GM19463 (cell line): Measurements from ENCODE around the gene INTS11.

Source experiments
- ATAC-seq: cut with Tn5 transposase; IDR thresholded peaks from one replicate; pipeline ENCODE4 v1.9.1; 2021; ENCODE audit warnings: mild to moderate bottlenecking, moderate library complexity; ENCODE audit not compliant: unreplicated experiment

Gene INTS11

DNA sequence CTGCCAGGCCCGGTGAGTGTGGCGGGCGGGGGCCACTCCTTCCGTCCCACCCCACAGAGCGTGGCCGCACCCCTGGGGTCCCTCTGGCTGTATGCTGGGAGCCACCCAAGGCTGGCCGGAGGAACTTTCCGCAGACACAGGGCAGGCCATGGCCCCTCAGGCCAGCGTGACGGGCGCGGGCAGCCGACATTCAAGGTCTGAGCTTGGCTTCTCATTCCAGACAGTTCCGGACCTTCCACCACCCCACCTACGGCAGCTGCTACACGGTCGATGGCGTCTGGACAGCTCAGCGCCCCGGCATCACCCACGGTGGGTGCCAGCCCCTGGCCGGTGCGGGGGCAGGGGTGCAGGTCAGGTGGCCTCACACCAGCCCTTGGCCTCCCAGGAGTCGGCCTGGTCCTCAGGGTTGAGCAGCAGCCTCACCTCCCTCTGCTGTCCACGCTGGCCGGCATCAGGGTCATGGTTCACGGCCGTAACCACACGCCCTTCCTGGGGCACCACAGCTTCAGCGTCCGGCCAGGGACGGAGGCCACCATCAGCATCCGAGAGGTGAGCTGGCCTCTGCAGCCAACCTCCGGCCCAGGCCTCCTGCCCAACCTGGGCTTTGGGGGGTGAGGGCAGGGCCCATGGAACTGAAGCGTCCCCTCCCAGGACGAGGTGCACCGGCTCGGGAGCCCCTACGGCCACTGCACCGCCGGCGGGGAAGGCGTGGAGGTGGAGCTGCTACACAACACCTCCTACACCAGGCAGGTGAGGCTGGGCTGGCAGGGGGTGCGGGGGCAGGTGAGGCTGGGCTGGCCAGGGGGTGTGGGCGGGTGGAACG lies 37.0 kb downstream of the INTS11 start:
- no peak for ATAC-seq

DNA sequence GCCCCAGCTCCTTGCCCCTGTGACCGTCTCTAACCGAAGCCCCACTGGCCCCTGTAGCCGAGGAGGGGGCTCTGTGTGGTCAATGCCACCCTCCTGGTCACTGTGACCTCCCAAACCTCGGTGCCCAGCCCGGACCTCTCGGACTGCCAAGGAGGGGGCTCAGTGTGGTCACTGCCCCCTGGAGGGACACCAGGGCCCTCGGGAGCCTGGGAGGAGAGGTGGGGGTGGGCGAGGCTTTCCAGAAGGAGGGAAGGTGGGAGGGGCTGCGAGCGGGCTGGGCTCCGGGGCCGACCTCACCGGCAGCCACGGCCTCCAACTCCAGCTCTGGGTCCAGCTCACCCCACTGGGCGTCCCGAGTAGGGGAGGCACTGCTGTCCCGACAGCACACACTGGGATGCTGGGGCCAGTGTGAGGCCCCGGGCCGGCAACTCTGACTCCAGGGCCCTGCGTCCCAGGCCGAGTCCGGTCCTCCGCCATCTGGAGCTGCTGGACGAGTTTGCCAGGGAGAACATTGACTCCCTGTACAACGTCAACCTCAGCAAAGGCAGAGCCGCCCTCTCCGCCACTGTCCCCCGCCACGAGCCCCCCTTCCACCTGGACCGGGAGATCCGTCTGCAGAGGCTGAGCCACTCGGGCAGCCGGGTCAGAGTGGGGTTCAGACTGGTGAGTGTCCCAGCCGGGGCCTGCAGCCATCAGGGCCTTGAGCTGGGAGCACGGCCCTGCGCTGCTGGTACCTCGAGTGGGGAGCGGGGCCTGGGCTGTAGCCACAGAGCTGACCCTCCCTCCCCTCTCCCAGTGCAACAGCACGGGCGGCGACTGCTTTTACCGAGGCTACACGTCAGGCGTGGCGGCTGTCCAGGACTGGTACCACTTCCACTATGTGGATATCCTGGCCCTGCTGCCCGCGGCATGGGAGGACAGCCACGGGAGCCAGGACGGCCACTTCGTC lies 37.9 kb downstream of the INTS11 start:
- no peak for ATAC-seq

DNA sequence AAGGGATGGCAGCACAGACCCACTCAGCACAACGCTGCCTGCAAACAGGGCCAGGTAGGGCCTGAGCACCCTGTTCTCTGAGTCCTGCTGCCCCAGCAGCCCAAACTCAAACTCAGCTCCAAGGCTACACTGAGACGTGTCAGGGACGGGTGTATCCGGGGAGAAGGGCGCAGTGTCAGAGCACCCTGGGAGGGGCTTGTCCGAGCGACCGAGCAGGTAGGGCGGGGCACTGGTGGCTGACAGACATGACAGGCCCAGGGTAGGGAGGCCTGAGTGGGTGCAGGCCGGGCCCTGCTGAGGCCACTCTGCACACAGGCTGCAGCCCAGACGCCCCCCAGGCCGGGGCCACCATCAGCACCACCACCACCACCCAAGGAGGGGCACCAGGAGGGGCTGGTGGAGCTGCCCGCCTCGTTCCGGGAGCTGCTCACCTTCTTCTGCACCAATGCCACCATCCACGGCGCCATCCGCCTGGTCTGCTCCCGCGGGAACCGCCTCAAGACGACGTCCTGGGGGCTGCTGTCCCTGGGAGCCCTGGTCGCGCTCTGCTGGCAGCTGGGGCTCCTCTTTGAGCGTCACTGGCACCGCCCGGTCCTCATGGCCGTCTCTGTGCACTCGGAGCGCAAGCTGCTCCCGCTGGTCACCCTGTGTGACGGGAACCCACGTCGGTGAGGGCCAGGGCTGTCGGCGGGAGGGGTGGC lies 38.7 kb downstream of the INTS11 start:
- ATAC-seq: no peak

DNA sequence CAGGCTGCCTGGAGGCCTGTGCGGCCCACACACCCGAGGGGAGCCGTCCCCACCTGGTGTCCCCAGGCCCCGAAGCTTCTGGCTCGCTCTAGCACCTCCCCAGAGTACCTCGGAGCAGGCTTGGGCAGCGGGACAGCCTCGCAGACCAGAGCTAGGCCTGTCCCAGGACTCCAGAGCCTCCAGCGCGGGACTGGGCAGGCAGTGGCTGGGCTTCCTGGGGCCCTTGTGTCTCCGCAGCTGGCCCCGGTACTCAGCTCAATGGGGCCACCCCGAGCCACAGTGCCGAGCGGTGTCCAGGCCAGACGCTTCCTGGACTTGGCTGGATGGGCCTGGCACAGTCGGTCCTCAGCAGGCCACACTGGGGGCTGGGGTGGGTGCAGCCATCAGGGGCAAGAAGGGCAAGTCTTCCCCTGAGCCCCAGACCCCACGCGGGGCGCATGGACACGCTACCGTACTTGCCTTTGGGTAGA lies 39.3 kb downstream of the INTS11 start:
- ATAC-seq: no peak

DNA sequence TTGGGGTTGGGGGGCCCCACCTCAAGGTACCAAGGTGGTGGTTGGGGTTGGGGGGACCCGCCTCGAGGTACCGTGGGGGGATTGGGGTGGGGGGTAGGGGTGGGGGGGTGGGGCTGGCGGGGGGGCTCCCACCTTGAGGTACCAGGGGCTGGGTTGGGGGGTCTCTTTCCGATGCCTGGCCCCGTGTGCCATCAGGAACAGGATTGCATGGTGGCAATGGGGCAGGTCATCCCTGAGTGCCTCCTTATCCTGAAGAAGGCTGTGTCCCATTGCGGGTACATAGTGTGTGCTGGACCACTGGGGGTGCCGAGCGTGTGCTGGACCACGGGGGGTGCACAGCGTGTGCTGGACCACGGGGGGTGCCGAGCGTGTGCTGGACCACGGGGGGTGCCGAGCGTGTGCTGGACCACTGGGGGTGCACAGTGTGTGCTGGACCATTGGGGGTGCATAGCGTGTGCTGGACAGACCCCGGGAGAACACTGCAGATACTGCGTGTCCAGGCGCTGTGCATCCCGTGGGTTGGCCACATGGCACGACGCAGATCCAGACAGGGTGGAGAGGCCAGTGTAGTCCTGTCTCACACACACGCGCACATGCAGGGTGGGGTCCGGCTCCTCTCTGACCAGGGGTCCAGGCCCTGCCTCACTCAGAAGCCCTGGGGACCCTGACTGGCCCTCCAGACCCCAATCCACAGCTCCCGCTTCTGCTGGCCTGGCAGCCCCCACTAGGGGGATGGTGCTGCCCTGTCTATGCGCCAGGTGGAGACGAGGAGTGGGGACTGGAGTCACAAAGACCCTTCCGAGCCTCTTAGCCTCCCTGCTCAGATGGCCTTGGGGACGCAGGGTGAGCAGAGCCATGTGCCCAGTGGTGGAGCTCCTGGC lies 40.0 kb downstream of the INTS11 start:
- no peak for ATAC-seq

DNA sequence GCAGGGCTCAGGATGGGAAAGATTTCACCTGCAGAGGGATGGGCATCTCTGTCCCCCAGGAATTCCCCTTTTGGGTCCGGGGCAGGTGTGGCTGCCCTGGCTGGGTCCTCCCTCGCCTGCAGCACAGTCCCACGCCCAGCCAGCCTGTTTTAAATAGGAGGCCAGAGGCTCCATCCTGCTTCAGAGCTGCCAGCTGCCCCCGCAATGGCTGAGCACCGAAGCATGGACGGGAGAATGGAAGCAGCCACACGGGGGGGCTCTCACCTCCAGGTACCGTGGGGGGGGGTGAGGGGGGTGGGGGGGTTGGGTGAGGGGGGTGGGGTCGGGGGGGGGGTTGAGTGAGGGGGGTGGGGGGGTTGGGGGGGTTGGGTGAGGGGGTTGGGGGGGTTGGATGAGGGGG lies 40.6 kb downstream of the INTS11 start:
- no peak for ATAC-seq

DNA sequence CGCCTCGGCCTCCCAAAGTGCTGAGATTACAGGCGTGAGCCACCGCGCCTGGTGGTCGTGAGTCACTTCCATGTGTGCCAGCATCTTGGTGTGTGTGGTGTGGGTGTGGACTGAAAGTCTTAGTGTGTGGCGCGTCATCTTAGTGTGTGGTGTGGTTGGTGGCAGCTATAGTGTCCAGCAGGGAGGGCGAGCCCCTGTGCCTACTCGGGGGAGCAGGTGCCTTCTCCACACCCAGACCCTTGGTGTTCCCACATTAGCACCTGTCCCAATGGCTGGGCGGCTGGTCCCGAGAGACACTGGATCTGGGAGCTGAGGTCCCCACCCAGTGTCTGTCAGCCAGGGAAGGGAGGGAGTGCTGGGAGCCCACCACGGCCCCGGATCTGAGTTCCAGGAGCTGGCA lies 41.5 kb downstream of the INTS11 start:
- ATAC-seq: no peak

DNA sequence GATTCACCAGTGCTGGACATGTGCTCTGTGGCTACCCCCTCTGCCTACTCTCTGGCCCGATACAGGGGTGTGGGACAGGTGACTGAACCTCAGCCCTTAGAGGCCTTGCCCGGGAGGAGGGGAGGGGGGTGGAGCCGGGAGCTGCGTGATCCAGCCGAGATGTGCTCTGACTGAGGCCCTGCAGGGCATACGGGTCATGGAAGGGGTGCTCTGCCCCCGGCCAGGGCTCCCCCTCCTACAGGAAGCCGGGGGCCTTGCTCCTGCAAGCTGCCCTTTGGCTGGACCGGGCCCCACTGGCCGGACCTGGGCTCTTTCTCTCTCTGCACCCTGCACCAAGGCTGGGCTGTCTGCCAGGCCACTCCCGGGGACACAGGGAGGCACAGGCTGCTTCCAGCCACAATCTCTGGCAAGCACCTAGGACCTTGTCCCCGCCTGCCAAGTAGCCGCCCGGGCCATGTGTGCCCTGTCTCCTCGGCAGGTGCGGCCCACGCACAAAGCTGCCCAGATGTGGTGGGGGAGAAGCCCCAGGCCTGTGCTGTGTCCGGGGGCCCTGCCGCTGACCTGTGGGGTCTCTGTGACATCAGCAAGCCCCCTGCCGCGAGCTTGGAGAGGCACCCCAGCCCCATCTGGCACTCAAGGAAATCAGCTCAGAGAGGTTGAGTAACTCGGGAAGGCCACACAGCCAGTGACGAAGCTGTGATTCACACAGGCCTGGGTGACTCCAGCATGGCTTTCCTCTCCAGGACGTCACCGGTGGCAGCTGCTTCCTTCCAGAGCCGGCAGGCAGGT lies 42.7 kb downstream of the INTS11 start:
- ATAC-seq: no peak

DNA sequence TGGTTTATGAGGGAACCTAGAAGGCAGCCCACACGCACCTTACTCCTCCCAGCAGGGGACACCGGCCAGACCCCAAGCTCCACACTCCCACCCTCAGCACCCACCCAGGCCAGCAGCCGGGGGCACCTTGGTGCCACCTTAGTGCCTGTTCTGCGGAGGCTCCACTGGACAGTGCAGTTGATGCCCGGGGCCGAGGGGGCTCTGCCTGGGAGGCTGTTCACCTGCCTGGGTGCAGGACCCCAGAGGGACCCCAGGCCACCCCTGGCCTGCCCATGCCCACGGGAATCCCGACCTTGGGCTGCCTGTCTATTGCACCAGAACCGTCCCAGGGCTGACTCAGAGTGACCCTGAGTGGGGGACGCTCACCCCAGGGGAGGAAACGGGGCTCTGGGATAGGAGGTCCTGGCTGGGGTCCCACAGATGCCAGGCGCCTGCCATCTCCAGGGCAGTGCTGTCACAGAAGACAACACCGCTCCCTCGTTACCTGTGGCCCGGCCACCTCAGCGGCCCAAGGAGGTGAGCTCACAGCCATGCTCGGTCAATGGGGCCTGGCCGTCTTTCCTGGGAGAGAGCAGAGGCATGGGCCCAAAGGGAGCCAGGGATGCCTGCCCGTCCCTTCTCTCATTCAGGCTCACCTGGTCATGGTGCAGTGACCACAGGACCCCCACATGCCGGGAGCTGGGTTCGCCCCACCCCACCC lies 43.5 kb downstream of the INTS11 start:
- no peak for ATAC-seq

DNA sequence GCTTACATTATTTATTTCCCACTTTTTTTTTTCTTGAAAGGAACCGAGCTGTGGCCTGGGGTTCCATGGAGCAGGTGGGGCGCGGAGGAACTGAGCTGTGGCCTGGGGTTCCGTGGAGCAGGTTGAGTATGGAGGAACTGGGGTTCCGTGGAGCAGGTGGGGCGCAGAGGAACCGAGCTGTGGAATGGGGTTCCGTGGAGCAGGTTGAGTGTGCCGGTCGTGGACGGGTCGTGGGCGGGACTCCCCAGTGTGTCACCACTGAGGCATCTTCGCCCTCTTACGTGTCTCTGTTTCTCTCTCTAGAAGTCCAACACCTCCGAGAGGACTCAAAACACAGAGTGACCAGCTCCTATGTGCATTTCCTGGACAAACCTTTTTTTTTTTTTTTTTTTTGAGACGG lies 45.4 kb downstream of the INTS11 start:
- no peak for ATAC-seq

DNA sequence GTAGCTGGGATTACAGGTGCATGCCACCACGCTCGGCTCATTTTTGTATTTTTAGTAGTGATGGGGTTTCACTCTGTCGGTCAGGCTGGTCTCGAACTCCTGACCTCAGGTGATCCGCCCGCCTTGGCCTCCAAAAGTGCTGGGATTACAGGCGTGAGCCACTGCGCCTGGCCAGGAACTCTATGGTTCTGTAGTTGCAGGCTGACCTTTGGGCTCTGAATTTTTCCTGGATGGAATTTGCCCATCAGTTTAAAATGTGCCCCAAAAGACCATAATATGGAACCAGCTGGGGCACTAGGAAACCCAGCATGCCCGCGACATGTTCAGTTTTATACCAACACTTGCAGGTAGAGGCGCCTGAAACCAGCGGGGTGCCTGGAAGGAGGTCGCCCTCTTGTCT lies 45.8 kb downstream of the INTS11 start:
- no peak for ATAC-seq

DNA sequence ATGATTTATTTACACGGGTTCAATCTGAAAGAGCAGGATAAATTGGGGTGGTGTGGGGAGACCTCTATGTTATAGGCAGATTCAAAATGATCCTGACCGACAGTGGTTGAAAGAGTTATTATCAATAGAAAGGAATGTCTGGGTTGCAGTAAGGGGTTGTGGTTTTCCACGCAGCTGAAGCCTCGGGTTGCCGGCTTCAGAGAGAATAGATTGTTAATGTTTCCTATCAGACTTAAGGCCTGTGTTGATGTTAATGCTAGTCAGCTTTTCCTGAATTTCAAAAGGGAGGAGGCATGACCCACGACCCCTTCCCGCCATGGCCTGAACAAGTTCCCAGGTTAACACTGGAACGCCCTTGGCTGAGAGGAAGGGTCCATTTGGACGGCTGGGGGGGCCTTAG lies 48.6 kb downstream of the INTS11 start:
- no peak for ATAC-seq

DNA sequence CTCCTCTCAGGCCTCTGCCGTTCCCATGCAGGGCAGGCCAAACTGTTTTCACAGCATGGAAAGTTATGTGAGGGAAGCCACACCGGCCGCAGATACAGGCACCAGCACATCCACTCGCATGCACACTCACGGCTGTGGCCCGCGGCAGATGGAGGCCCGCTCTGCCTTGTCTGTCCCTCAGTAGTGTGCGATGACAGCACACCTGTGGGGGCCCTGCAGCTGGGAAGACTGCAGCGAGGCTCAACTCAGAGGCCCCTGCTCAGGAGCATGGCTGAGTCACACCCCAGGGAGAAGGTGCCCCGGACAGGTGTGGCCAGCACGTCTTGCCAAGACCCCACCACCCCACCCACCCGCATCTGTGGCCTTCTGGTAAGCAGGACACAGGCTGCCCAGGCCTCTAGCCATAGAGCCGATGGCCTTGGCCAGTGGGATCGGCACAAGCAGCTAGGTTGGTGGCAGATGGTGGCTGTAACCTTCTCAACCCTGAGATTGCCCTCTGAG lies 49.5 kb downstream of the INTS11 start:
- ATAC-seq: no peak

DNA sequence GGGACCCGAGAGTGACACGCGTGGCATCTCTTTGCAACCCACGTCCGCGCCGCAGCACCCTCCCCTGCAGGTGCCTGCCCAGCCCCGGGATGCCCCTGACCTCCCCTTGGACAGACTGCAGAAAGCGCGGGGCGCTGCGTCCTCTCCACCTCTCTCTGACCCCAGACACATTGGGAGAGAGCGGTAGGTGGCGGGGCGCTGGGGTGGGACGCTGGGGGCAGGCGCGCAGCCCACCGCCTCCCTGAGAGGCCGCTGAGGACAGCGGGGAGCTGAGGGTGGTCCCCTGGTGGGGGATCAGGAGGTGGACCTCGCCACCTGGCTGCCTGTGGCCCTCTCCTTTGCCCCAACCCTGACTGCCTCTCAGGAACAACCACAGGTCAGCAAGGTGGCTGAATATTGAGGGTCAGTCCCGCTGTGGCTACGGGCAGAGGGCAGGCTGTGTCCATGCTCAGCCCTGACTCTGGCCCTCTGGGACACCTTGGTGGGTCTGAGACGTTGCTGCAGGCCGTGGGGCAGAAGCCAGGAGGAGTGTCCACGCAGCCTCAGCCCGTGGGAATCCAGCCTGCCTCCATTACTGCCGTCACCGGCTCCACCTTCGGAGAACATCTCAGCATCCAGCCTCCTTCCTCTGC lies 50.0 kb downstream of the INTS11 start:
- ATAC-seq: no peak

DNA sequence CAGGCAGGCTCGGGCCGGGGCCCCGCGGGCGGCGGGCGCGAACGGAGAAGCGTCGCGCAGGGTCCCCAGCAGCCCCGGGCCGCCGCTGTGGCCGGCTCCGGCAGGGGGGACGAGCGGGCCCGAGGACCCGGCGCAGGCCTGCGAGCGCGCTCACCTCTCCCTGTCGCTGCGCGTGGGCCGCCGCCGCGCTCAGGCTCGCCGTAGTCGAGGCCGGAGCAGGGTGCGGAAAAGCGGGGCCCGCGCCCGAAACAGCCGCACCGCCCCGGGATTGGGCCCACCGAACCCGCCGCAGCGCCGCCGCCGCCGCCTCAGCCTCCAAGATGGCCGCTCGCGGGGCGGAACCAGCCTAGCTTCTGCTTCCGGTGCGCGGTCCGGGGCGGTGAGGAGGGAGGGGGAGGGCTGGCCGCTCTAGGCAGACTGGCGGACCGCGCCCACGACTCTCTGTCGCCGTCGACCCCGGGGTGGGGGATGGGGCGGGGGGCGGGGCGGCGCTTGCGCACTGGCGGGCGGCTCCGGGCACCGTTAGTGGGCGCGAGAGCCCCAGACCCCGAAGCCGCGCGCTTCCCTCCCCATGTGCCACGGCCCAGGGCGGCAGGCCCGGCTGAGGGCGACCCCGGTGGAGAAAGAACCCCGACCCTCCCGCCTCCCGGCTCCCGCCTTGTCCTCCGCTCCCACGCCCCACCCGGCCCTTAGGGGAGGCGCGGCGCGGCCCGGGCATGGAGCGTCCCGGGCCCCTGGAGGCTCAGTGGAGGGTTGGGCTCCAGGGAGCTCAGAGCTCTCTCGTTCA lies 50.8 kb downstream of the INTS11 start, which contains the start of gene UBE2J2:
TSS of gene UBE2J2 (minus strand) at position 343 of the 787 bp plus-strand sequence. CDS start 5,862 bp downstream, outside the sequence.
- ATAC-seq: peak; percentile 85

DNA sequence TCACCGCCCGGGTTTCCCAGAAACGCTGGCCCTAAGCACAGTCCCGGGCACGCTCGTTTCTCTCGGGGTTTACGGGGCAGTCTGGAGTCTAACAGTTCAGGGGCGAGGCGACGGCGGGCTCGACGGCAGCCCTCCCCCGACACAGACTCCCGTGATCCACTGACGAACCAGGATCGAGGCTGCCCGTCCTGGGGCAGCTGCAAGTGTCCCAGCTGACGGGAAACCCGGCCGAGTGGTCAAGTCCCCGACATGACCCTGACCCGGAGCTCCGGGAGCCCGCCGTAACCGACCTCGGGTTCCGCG lies 51.3 kb downstream of the INTS11 start:
- no peak for ATAC-seq
